RPMI8226 (cell line): ENCODE measurements around the gene COL4A1.

Experiments used
- DNase-seq: peaks from one replicate; pipeline ENCODE4 v3.0.0-alpha.2; 2015

The COL4A1 gene

GRCh38 chr13:110186231-110186855 is 120.6 kb downstream of the COL4A1 start:
- no peak for DNase-seq

DNA sequence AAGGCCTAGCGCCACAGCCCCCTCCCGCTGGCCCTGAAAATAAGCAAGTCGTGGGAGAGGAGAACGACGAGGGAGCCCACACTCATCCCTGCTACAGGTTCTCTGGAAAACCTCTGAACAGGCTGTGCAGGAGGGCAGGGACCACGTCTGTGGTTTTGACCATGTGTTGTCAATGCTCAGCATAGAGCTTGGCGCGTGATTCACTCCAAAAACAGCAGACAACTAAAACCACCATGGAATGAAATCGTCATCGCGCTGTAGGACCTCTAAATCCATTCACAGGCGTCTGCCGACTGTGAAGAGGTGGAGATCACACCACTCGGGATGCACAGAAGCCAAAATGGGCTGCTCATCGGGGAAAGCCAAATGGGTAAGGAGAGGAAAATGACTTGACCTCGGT is 121.3 kb downstream of the COL4A1 start:
- no peak for DNase-seq

- DNase-seq, result no peak
These were observed 123.0 kb downstream of the COL4A1 start for GRCh38 chr13:110183910-110184309.

GRCh38 chr13:110182461-110182860 is 124.5 kb downstream of the COL4A1 start:
- no peak for DNase-seq

GRCh38 chr13:110182003-110182402 is 125.0 kb downstream of the COL4A1 start:
- no peak for DNase-seq

DNA sequence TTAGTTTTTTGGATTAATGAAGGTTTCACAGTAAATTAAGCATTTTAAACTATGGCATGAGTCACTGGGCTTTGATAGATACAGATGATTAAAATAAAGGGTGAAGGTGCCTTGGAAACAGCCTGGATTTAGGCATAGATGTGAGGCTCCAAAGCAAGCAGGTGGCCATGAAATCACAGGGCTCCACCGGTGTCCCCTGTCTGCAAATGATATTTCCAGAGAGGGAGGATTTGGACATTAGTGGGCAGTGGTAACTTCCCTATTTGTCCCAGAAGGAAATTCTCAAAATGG is 127.2 kb downstream of the COL4A1 start:
- DNase-seq, result no peak

DNA sequence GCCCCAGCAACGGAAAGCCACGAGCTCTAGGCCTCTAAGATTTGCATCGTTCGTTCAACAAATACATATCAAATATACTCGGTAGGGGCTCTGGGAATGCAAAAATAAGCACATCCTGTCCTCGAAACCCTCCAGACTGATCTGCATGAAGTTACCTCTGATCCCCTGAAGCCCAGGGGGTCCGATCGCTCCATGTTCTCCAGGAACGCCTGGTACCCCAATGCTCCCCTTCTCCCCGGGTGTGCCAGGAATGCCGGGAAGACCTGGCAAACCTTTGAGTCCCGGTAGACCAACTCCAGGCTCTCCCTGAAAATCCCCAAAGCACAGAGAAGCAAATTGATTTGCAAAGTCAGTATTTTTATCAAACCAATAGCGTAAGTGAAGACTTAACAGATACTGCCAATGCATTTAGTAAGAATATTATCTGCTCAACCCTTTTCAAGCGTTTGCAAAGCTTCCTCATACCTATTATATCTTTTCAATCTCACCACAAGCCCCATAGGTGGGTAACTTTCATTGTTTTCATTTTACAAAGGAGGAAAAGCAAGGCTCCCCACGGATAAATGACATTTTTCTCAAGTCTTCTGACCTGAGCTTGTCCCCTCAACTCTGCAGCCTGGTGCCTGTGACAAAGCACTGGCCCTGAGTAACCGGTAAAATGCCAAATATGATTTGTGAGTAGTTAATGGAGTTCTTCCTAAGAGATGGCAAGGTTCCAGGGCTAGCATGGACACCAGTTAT is 127.7 kb downstream of the COL4A1 start:
- no peak for DNase-seq

GRCh38 chr13:110177790-110178189 is 129.2 kb downstream of the COL4A1 start:
- no peak for DNase-seq

GRCh38 chr13:110176431-110176830 is 130.5 kb downstream of the COL4A1 start:
- no peak for DNase-seq

GRCh38 chr13:110173247-110173818 is 133.6 kb downstream of the COL4A1 start:
- DNase-seq, result no peak

DNA sequence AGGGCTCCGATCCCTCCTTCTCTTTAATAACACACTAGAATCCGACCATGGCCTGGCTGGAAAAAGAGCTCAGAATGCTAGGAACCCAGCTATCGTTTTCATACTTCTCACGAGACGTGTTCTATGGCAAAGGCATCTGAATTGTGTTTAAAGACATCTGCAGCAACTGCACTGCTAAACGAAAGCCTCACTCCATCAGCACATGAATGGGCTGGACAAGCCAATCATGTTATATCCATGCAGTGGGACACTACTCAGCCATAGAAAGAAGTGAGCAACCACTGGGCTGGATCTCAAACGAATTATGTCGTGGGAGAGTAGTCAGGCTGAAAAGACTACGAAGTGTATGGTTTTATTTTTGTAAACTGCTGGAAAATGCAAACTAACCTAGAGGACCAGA is 136.1 kb downstream of the COL4A1 start:
- DNase-seq, result no peak

GRCh38 chr13:110170020-110170790 is 136.8 kb downstream of the COL4A1 start:
- DNase-seq, result no peak

DNA sequence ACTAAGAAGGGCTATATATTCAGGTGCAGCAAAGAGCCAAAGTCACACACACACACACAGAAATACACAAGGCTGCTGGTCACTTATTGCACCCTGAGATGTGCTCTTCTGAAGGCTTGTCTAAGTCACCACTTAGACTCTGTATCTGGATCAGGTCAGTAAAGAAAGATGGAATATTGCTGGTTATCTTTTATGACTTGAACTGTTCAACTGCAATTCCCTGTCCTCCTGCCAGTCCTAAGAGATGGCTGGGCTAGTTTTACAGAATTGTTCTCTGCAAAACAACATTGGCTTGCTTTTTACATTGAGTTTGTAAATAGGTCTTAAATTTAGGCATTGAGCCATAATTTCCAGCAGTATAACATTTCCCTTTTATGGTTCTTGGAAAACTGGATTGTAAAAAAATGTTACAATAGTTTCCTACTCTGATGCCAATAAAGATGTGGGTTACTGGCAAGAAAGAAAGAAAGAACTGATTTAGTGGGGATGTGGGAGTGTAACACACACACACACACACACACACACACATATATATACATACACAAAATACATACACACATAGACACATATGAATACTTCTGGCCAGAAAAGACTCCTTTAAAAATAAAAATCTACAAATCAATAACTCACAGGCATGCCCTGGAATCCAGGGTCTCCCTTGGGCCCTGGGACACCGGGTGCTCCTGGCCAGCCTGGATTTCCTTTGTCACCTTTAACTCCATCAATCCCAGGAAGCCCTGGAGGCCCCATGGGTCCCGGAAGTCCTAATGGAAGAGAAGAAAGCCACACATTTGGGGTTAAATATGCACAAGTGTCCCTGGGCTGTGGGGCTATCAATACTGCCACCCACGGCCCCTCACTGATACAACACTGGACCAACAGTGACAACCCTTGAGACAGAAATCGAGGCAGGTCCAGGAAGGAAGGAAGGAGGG is 137.7 kb downstream of the COL4A1 start:
- DNase-seq, result no peak

DNA sequence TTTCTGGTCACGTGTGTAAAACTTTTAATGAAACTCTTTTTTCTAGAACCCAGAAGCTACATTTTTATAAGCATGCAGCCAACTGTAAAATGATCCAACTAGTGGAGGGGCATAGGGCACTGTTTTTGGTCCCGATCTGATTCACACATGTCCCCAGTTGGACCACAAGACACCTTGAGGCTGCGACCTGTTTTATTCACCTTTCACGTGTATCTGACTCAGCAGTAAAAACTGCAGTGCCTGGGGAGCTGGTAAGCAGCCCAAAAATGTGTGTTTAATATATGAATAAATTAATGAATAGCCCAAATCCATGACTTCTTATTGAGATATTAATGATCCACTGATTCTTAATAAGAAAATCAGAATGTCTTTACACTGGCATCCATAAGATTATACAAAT is 140.4 kb downstream of the COL4A1 start:
- DNase-seq, result no peak

DNA sequence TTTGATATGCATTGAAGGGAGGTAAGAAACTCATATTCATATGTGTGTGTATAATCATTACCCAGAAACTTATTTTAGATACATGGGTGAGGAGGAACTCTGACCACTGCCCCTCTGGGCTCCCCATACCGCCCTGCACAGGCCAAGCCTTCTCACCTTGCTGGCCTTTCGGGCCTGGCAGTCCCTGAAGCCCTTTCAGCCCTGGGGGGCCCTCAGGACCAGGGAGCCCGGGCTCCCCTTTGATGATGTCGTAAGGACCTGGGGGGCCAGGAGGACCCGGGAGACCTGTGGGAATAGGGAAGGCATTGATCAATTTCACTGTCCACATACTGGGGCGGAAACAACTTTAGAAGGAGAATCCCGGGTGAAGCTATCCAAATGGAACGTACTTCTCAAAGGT is 142.3 kb downstream of the COL4A1 start:
- DNase-seq, result no peak

- no peak for DNase-seq
These were observed 143.9 kb downstream of the COL4A1 start for GRCh38 chr13:110162866-110163658.

- no peak for DNase-seq
These were observed 144.9 kb downstream of the COL4A1 start for GRCh38 chr13:110162053-110162452.

DNA sequence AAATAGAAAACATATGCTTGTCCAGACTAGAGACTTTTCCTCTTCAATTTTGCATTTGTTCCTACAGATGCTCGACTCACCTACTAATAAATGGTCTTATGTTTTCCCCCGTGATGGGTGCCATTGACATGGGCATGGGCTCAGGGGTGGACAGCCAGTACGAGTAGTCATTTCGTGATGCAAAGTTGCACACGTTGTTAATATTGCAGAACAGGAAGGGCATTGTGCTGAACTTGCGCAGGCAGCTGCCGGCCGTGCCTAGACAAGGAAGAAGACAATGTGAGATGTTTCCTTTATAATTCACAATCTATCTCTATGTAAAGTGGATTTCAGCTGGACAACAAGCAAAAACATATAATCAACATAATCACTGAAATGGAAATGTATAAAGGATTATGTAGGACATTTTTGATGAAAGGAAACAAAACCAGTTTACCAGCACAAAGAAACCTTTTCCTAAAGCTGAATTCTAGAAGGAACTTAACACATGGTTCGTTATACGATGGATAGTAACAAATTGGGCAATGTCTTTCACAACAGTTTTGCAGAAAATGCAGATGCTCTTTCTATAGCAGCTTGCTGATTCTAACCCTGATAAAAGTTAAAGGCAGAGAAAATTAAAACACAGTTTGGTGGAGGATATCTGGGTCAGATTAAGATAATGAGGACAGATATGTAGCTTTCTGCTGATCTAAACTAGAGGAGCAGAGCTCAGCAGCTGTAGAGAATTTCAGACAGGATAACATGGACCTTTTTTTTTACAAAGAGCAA is 145.7 kb downstream of the COL4A1 start:
- no peak for DNase-seq

DNA sequence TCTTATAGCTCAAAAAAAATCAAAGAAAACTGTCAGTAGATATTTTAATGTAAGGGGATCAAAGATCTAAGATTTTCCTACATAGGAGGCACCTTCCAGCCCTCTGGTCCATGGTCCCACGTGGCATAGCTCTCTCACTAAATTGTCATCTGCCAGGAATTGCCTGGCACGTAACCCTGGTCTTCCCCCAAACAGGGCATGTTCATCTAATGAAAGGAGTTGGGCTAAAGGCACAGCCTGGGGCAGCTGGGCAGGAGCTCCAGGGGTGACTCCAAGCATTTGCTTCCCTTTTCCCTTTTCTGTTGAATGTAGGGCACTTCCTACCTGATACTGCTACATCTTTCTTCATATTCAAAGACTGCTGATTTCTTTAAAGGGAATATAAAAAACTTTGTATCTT is 148.7 kb downstream of the COL4A1 start:
- DNase-seq, result no peak

DNA sequence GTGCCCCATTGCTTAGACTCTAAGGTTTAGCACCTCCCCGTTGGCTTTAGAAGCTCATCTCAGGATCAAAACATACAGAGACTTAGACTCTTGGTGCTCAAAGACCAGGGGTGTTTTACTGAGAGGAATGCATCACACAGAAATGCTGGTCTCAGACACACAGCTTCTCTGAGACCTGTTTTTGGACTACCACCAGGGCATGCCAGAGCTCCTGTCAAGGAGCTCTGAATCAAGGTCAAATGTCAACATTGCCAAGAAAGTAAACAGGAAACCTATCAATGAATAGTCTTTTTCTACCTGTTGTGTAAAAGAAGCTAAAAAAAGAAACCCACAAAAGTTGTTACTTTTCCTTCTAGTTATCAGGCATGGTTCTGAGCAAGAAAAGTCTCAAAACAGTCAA is 149.2 kb downstream of the COL4A1 start:
- no peak for DNase-seq
